Right renal cortex interstitium (tissue), 3 donors: Measurements from ENCODE around the gene NDST1. TPM values are rescaled to one million over a fixed set of nuclear protein-coding genes. Genes with fewer than 3 reads are reported as not detected.

Experiments
- DNase-seq, 3 donors: peaks; one replicate each; pipeline ENCODE4 v3.0.0-alpha.2; 2013; ENCODE audit warnings: low read depth in 3 of 3, low spot score in 2 of 3
- polyA plus RNA-seq, 3 donors: library from polyadenylated mRNA; unstranded; fragments of 120-200 nt; gene quantifications; one replicate each; pipeline ENCODE4 v1.2.1, GENCODE V29; 2013; ENCODE audit not compliant: insufficient read length in 3 of 3

Gene NDST1
- polyA plus RNA-seq, 3 donors = 52.3 to 54.2 (median 54.1) TPM

DNA sequence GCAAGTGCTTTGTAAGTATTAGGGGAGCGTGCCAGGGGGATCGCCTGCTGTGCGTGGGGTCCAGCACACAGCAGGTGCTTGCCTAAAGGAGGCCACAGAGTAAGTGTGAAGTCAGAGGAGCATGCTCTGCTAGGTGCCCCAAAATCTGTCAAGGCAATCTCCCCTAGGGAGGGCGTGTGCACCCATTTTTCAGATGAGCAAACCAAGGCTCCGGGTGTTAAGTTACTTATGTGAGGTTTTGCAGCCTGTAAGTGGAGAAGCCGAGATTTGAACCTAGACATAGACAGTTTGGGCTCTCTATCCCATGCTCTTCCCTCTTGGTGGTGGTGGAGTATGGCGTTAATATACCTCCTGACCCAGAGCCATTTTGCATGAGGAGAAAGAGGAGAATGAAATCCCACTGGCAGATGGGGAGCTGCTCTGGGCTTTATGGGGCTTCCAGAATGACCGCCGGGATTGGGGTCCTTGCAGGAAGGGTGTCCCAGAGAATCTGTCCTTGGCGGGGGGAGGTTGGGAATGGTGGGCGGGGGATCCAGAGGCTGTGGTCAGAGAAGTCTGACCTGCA, 14.1 kb downstream of the NDST1 start:
- DNase-seq = no peak

DNA sequence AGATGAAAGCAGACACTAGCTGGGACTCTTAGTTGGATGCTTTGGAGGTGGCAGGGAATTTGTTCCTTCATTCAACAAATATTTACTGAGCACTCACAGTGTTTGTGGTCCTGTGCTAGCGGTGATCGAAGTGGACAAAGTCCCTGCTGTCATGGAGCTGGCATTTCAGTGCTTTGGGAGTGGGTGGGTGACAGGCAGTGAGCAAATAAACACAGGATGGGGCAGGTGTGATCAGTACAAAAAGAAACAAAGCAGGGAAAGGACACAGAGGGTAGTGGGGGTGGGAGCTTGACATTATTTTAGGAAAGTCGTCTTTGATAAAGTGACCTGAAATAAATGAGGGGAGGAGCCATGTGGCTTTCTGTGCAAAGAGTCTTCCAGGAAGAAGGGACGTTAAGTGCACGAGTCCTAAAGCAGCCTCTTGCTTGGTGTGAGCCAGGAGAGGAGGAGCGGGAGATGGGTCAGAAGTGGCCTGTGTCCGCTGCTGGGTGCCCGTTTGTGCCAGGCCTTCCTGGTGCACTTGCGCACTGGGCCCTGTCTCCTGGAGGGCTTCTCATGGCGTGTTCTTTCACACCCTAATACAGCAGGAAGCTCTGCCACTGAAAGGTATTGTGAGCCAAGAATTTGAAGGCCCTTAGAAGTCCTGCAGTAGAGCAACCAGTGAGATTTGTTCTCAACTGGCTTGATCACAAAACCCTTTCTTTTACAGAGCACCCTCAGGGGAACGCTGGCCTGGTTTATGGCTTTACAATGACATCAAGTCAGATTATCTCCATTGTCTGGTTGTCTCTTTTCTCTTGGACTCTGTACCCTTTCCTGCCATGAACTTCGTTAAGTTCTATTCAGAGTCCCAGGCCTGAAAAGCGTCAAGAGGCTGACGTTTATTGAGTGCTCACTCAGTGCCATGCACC, 14.8 kb downstream of the NDST1 start:
- no peak for DNase-seq

DNA sequence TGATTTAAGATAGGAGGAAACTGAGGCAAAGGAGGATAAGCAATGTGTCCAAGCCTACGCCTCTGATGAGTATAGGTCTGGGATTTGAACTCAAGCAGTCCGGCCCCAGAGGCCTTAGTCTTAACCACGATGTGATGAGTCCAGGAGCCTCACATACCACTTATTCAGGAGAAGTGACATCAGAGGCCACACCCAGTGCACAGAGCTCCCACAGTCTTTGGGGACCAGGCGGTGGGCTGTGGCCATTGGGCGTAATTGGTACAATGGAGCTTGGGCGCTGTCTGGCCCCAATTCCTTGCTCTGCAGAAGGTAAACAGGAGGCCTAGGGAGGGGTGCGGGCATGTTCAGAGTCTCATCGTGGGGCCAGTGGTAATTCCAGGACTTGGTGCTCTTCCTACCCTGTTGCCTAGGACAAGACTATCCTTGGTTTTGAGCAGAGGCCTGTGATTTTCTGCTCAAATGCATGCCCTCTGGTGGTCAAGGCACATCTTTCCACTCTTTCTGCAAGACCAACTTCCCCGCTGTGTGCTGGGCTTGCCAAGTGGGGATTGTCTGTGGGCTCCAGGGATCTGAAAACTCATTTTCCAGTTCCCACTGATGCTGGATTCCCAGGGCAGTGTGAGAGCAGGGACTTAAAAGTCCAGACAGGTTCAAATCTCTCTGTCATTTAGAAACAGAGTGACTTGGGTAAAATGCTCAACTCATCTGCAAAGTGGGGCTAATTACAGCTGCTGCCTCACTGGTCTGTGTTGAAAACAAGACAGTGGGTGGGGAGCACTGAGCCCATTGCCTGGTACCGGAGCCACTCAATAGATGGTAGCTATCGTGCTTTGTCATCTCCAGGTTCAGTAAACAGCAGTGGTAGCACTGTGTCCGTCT, 15.8 kb downstream of the NDST1 start:
- no peak for DNase-seq

DNA sequence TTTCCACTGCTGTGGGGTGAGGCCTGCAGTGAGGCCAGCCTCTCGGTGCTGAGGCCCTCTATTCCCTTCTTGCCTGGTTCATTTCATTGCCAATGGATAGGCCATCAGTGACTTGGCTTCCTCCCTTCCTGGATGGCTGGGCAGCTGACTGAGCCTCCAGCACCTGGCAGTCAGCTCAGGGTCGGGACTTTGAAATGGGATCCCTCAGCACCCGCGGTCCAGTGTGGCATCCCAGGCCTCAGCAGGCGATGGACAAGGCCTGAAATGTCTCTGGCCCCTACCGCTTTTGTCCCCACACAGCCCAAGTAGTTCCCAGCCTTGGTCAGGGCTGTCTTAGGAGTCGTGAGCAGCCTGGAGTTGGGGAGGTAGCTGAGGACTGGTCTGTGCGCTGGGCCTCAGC, 17.2 kb downstream of the NDST1 start:
- no peak for DNase-seq

DNA sequence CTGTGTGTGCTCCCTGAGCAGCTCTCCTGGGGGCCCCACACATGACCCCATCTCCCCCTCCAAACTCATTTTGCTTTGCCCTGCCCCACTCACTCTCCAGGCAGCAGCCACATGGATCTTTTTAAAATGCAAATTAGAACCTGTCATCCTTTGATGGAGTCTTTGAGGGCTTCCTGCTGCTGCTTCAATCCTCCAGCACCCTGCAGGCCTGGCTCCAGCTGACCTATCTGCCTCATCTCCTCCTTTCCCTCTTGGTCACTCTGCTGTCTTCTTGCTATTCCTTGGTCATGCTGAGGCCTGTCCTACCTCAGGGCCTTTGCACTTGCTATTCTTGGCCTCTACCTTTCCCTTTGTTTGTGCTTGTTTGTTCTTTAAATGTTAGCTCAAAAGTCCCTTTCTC, 17.9 kb downstream of the NDST1 start:
- DNase-seq = no peak

DNA sequence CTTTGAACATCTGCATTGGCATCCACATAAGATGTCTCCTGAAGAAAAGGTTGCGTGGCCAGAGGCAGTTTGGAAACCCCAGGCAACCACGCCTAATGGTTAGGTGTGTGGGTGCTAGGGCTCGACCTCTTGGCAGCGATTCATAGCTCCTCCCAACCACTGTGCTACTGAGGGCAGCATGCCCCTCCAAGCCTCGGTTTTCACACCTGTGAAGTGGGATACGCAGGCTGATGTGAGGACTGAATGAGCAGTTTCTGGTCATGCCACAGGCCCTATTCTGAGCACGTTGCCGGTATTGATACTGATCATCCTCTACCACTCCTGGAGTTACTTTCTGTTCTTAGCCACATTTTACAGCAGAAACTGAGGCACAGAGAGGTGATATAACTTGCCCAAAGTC, 19.1 kb downstream of the NDST1 start:
- no peak for DNase-seq

DNA sequence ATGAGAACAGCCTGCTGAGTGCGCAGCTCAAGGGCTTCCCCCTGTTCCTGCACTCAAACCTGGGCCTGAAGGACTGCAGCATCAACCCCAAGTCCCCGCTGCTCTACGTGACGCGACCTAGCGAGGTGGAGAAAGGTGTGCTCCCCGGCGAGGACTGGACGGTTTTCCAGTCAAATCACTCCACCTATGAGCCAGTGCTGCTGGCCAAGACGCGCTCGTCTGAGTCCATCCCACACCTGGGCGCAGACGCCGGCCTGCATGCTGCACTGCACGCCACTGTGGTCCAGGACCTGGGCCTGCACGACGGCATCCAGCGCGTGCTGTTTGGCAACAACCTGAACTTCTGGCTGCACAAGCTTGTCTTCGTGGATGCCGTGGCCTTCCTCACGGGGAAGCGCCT, 19.9 kb downstream of the NDST1 start:
- DNase-seq = no peak

DNA sequence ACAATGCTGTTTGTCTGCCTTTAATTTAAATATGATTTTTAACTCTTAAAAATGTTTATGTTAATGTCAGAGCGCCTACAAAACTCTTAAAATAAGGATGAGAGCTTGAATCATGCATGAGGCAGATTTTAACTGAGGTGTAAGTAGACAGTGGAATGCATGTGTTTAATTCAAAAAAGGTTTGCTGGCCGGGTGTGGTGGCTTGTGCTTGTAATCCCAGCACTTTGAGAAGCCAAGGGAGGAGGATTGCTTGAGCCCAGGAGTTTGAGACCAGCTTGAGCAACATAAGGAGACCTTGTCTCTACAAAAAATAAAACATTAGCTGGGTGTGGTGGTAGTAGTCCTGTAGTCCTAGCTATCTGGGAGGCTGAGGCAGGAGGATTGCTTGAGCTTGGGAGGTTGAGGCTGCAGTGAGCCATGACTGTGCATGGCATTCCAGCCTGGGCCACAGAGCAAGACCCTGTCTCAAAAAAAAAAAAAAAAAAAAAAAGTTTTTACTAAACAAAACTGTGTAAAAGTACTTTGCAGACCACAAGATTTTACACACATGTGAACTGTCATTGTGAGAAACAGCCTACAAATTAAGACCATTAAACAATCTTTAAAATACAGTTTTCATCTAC, 21.1 kb downstream of the NDST1 start:
- no peak for DNase-seq

DNA sequence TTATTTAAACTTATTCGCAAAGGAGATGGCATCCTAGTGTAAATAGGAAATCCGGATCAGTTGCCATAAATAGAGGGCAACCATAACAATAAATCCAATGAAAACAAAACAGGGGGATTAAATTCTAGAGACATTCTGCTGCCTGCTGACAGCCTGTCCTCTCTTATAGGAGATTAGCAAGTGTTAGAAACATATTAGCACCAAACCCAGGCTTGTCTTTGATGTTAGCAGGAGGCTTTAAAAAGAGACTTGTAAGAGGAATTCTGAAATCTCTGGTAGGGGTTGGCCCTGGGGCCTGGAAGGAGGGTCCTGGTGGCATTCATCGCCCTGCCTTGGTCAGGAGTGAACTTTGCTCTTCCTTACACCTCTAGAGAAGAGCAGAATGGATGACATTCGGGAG, 21.6 kb downstream of the NDST1 start:
- no peak for DNase-seq

DNA sequence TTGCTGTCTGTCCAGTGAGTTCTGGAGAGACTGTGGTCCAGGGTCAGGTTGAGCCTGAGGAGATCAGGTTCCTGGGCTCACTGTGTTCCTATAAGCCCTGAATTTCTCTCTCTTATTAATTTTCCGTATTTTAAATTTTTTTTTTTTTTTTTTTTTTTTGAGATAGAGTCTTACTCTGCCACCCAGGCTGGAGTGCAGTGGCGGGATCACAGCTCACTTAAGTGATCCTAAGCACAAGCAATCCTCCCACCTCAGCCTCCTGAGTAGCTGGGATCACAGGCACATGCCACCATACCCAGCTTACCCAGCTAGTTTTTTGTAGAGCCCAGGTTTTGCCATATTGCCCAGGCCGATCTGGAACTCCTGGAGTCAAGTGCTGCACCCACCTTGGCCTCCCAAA, 22.5 kb downstream of the NDST1 start:
- no peak for DNase-seq

DNA sequence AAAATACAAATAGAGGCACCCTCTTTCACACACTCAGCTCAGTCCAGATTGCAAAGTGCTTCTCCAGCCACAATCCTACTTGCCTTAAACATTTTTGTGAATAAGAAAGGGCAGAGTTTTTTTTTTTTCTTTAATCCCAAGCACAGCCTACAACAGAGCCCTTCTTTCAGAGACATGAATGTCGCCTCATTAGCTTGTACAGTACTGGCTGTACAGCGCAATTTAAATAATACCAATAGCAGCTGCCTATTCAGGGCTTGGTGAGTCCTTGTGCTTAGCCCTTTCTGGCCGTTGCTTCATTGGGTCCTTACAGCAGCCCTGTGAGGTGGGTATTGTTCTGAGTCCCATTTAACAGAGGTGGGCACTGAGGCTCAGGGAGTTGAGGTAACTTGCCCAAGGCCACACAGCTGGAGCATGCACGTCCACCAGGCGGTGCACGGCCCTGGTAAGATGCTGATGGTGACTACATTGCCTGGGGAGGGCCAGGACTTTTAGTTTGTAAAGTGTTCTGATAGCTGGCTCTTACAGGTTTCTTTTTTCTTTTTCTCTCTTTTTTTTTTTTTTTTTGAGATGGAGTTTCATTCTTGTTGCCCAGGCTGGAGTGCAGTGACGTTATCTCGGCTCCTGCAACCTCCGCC, 23.1 kb downstream of the NDST1 start:
- no peak for DNase-seq

DNA sequence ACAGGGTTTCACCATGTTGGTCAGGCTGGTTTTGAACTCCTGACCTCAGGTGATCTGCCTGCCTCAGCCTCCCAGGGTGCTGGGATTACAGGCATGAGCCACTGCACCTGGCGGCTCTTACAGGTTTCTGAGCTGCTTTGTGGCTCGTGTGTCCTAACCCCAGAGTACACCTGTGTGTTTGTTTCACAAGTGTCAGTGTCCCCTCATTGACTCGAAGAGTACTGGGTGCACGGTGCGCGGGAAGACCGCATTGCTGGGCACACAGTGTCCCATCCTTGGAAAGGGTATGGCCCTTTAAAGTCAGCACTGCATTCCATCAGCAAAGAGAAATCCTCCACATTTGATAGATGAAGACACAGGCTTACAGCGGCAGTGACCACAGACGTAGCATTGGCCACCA, 23.8 kb downstream of the NDST1 start:
- DNase-seq = no peak

DNA sequence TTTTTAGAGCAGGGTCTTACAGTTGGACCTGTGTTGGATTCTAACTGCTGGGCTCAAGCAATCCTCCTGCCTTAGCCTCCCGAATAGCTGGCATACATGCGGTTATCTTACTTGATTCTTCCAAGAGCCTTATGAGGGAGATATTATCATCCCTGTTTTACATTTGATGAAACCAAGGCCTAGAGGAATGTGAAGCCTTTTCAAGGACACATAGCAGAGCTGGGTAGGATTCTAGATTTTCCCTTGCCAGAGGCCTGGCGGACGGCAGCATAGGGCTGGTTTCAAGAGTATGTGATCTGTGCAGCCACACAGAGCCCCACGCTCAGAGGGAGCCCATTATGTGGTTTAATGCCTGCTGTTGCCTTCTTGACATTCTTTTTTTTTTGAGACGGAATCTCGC, 24.2 kb downstream of the NDST1 start:
- no peak for DNase-seq

DNA sequence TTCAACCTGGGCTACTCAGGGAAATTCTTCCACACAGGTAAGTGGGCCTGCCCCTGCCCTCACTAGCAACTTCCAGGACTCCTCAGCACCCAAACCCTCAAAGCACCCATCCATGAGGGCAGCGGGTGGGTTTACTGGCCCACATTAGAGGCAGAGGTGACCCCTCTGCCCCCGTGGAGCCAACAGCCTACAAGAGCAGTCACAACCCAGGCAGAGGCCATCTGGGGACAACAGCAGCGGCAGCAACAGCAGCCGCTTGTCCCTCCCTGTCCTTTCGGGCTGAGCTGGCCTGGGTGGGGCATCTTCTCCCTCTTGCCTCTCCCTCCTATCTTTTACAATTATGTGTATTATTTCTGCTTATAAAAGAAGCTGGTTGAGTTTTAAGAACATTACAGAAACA, 25.1 kb downstream of the NDST1 start:
- no peak for DNase-seq

DNA sequence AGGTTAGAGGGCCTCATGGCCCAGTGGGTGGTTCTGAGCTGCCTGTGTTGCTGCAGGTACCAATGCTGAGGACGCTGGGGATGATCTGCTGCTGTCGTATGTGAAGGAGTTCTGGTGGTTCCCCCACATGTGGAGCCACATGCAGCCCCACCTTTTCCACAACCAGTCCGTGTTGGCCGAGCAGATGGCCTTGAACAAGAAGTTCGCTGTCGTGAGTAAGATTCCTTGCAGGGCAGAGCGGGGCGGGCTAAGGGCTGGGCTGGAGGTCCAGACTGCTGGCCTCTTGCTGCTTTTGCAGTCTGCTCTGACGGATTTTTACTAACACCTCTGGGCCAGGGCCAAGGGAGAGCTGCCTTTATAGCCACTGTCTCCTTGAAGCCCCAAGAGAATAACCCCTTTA, 26.9 kb downstream of the NDST1 start:
- DNase-seq = no peak

DNA sequence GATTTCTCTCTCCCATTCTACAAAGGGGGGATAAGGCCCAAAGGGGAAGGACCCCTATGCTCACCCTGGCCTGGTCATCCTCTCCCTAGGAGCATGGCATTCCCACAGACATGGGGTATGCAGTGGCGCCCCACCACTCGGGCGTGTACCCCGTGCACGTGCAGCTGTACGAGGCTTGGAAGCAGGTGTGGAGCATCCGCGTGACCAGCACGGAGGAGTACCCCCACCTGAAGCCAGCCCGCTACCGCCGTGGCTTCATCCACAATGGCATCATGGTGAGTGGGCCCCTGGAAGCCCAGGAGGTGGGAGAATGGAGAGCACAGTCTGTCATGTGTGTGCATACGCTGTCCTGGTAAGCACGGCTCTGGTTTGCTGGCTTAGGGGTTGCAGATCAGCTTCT, 27.7 kb downstream of the NDST1 start:
- no peak for DNase-seq

DNA sequence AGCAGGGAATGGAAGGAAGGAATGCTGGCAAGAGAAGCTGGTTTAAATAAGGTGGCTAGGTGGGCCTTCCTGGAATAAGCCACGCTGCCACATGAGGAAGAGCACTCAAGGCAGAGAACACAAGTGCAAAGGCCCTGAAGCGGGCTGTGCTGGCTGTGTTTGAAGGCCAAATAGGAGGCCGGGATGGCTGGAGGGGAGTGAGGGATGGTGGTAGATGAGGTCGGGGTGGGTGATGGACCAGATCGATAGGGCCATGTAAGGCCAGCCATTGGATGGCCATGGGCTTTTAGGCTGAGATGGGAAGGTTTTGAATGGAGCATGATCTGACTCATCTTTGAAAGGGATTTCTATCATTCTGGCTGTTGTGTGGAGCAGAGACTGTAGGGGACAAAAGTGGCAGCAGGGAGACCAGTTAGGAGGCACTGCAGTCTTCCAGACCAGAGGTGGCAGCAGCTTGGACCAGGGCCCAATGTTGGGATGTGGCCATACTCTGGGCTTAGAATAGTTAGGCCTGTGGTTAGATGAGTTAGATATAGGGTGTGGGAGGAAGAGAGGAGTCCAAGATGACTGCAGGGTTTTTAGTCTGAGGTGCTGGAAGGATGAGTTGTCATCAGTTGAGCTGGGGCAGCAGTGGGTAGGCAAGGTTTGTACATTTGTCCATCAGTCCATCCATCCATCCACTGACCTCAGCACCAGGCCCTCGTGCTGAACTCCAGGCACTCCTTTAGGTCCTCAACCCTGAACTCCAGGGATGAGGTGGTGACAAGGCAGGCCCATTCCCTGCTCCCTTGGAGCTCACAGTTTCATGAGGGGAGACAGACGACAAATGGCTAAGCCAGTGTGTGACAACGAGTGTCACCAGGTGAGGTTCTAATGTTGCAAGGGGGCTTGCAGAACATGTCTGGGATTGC, 30.3 kb downstream of the NDST1 start:
- DNase-seq = no peak

DNA sequence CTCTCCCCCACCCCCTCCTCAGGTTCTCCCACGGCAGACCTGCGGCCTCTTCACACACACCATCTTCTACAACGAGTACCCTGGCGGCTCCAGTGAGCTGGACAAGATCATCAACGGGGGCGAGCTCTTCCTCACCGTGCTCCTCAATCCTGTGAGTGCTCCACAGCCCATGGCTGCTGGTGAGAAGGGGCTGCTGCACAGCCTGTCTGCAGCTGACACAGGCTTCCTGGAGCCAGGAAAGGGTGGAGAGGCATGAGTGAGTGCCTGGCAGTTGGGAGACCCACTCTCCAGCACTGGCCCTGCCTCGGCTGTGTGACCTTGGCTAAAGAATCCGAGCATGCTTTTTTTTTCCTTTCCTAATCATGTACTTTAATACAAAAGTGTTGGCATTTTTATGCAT, 31.3 kb downstream of the NDST1 start:
- no peak for DNase-seq

DNA sequence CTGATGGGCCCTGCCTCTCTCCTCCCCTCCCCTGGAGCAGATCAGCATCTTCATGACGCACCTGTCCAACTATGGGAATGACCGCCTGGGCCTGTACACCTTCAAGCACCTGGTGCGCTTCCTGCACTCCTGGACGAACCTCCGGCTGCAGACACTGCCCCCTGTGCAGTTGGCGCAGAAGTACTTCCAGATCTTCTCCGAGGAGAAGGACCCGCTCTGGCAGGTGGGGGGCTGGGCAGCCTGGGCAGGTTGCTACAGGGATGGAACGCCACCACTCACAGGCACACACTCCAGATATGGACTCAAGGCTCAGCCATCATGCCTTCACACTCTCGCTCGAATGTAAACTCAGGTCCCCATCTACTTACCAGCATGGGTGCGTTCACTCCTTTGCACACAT, 32.1 kb downstream of the NDST1 start:
- DNase-seq = no peak
